ENCODE data around the gene CDRT4.

CDRT4 gene

DNA sequence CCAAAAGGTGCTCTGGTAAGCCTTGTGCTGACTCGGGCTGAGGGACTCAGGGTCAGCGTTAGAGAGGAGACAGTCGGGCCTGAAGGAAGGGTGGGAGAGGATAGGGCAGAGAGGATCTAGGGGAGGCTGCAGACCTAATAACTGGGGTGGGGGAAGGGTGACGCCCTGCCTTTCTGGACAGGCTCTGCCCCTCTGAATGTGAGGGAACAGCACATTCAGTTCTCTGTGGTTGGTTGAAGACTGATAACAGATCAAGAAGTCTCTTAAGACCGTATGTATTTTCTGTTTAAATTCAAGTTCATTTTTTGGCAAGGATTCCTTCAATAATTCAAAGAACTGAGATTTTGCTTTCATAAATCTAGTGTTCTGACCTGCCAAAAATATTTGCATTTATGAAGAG lies 69.8 kb downstream of the CDRT4 start:
- Histone ChIP-seq H3K9me3 (ENCODE audit: control insufficient read depth, insufficient read depth, low read length) (no peaks in the 10 kb centered on the region), H3K4me3 (ENCODE audit: low read length) (no peak overlapping the region), H3K27me3 (ENCODE audit: control insufficient read depth, low read length) (no peaks in the 10 kb centered on the region), H3K4me2 (ENCODE audit: low read length) (no peak overlapping the region), H3K4me1 (ENCODE audit: control insufficient read depth, low read length) (no peaks in the 10 kb centered on the region), H4K20me1 (ENCODE audit: control insufficient read depth, insufficient read depth, low read depth, low read length) (no peaks in the 10 kb centered on the region), H3K36me3 (ENCODE audit: control insufficient read depth, low read length) (no peaks in the 10 kb centered on the region), H3F3A (ENCODE audit: control insufficient read depth, insufficient read depth) (no peaks in the 10 kb centered on the region), H3K27ac (ENCODE audit: low read depth, low read length) (no peak overlapping the region), H3K79me2 (ENCODE audit: control insufficient read depth, low read length) (no peaks in the 10 kb centered on the region), H3K9me2 (replicated peaks; ENCODE audit: control insufficient read depth, low read length) (no peaks in the 10 kb centered on the region)
- TF ChIP-seq EZH2phosphoT487 (IDR thresholded peaks at IDR 0.05; ENCODE audit: borderline replicate concordance, low read length) = no peak
- TF ChIP-seq, protein P1, sequence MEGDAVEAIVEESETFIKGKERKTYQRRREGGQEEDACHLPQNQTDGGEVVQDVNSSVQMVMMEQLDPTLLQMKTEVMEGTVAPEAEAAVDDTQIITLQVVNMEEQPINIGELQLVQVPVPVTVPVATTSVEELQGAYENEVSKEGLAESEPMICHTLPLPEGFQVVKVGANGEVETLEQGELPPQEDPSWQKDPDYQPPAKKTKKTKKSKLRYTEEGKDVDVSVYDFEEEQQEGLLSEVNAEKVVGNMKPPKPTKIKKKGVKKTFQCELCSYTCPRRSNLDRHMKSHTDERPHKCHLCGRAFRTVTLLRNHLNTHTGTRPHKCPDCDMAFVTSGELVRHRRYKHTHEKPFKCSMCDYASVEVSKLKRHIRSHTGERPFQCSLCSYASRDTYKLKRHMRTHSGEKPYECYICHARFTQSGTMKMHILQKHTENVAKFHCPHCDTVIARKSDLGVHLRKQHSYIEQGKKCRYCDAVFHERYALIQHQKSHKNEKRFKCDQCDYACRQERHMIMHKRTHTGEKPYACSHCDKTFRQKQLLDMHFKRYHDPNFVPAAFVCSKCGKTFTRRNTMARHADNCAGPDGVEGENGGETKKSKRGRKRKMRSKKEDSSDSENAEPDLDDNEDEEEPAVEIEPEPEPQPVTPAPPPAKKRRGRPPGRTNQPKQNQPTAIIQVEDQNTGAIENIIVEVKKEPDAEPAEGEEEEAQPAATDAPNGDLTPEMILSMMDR (IDR thresholded peaks at IDR 0.05; ENCODE audit: low read depth, low read length, poor library complexity, severe bottlenecking) = no peak

DNA sequence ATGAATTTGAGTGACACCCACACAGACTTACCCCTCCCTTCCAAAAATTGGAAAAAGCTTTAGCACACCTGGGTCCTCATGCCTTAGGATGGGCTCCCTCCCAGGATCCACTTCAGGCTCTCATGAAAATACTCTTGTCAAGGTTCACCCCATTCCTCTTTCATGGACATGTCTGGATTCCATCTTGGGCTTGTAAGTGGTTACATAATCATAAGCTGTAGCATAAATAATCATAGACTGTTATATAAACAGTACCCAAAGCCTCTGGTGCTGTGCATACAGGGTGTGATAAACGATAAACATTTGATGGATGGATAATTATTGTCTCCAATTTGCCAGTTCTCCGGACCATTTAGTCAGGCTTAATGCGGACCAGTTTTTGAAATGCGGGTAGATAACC lies 72.3 kb downstream of the CDRT4 start:
- H3K36me3 ChIP-seq (ENCODE audit: control insufficient read depth, low read length) = no peaks in the 10 kb centered on the region
- no peaks in the 10 kb centered on the region for H3K9me2 ChIP-seq (replicated peaks; ENCODE audit: control insufficient read depth, low read length)
- H3K27ac ChIP-seq (ENCODE audit: low read depth, low read length) = no peak overlapping the region
- H3K9me3 ChIP-seq (ENCODE audit: control insufficient read depth, insufficient read depth, low read length) = no peaks in the 10 kb centered on the region
- no peaks in the 10 kb centered on the region for H3K4me1 ChIP-seq (ENCODE audit: control insufficient read depth, low read length)
- no peaks in the 10 kb centered on the region for H3F3A ChIP-seq (ENCODE audit: control insufficient read depth, insufficient read depth)
- H3K4me3 ChIP-seq (ENCODE audit: low read length) = no peak overlapping the region
- H3K27me3 ChIP-seq (ENCODE audit: control insufficient read depth, low read length) = no peaks in the 10 kb centered on the region
- no peaks in the 10 kb centered on the region for H4K20me1 ChIP-seq (ENCODE audit: control insufficient read depth, insufficient read depth, low read depth, low read length)
- H3K79me2 ChIP-seq (ENCODE audit: control insufficient read depth, low read length) = no peaks in the 10 kb centered on the region
- H3K4me2 ChIP-seq (ENCODE audit: low read length) = no peak overlapping the region
- no peak for TF ChIP-seq EZH2phosphoT487 (IDR thresholded peaks at IDR 0.05; ENCODE audit: borderline replicate concordance, low read length)
- TF ChIP-seq, protein P1 (IDR thresholded peaks at IDR 0.05; ENCODE audit: low read depth, low read length, poor library complexity, severe bottlenecking) = no peak

DNA sequence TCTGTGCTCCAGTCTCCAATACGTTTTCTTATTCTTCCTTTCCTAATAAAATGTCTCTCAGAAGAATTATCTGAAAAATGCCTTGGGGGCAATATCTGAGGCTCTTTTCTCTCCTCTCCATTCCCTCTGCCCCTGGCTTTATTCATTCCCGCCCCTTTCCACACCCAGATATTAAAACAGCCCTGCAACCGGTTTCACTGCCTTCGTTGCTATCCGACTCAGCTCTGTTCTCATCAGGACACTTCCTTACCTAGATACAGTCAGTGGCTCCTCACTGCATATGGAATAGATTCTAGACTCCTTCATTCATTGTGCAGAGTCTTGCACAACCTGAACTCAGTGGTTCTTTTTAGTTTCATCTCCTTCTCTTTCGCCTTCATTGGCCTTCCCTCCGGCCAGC lies 74.0 kb downstream of the CDRT4 start:
- H3K9me2 ChIP-seq (replicated peaks; ENCODE audit: control insufficient read depth, low read length) = no peaks in the 10 kb centered on the region
- H4K20me1 ChIP-seq (ENCODE audit: control insufficient read depth, insufficient read depth, low read depth, low read length) = no peaks in the 10 kb centered on the region
- no peaks in the 10 kb centered on the region for H3F3A ChIP-seq (ENCODE audit: control insufficient read depth, insufficient read depth)
- H3K9me3 ChIP-seq (ENCODE audit: control insufficient read depth, insufficient read depth, low read length) = no peaks in the 10 kb centered on the region
- TF ChIP-seq EZH2phosphoT487 (IDR thresholded peaks at IDR 0.05; ENCODE audit: borderline replicate concordance, low read length) = no peak
- TF ChIP-seq, protein P1 (IDR thresholded peaks at IDR 0.05; ENCODE audit: low read depth, low read length, poor library complexity, severe bottlenecking) = no peak
- H3K4me3 ChIP-seq (ENCODE audit: low read length) = no peak overlapping the region
- H3K36me3 ChIP-seq (ENCODE audit: control insufficient read depth, low read length) = no peaks in the 10 kb centered on the region
- no peaks in the 10 kb centered on the region for H3K27me3 ChIP-seq (ENCODE audit: control insufficient read depth, low read length)
- no peak overlapping the region for H3K4me2 ChIP-seq (ENCODE audit: low read length)
- H3K27ac ChIP-seq (ENCODE audit: low read depth, low read length) = no peak overlapping the region
- no peaks in the 10 kb centered on the region for H3K4me1 ChIP-seq (ENCODE audit: control insufficient read depth, low read length)
- H3K79me2 ChIP-seq (ENCODE audit: control insufficient read depth, low read length) = no peaks in the 10 kb centered on the region

DNA sequence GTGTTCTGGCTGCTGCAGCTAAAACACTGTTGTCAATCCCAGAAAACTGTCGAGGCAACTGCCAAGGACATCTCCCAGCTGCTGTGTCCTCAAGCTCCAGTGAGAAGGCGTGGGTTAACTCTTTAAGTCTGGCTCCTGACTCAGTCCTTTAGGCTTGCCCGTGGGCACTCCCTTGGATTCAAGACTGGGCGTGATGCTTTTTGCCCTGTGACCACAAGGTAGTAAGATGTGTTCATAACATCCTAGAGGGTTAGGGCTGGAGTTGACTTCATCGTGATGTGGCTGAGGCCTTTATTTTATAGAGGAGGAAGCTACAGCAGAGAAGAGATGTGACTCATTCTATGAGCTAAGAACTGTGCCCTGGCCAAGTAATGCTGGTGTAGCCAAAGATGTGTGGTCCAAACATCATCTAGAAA lies 75.1 kb downstream of the CDRT4 start:
- Histone ChIP-seq H3F3A (ENCODE audit: control insufficient read depth, insufficient read depth) (no peaks in the 10 kb centered on the region), H3K79me2 (ENCODE audit: control insufficient read depth, low read length) (no peaks in the 10 kb centered on the region), H3K9me2 (replicated peaks; ENCODE audit: control insufficient read depth, low read length) (no peaks in the 10 kb centered on the region), H3K4me2 (ENCODE audit: low read length) (no peak overlapping the region), H3K4me1 (ENCODE audit: control insufficient read depth, low read length) (no peaks in the 10 kb centered on the region), H3K4me3 (ENCODE audit: low read length) (no peak overlapping the region), H3K27me3 (ENCODE audit: control insufficient read depth, low read length) (no peaks in the 10 kb centered on the region), H4K20me1 (ENCODE audit: control insufficient read depth, insufficient read depth, low read depth, low read length) (no peaks in the 10 kb centered on the region), H3K36me3 (ENCODE audit: control insufficient read depth, low read length) (no peaks in the 10 kb centered on the region), H3K9me3 (ENCODE audit: control insufficient read depth, insufficient read depth, low read length) (no peaks in the 10 kb centered on the region), H3K27ac (ENCODE audit: low read depth, low read length) (no peak overlapping the region)
- no peak for TF ChIP-seq EZH2phosphoT487 (IDR thresholded peaks at IDR 0.05; ENCODE audit: borderline replicate concordance, low read length)
- TF ChIP-seq, protein P1 (IDR thresholded peaks at IDR 0.05; ENCODE audit: low read depth, low read length, poor library complexity, severe bottlenecking) = no peak
